RWPE2 (cell line): ENCODE measurements around the gene EXD3.

Source experiments
- ATAC-seq: fragments of 200-7000 bp; cut with Tn5 transposase; 3 replicates; pipeline ENCODE4 v1.9.1; 2021; ENCODE audit warnings: low read depth
- DNase-seq: peaks from one replicate; pipeline ENCODE4 v3.0.0-alpha.2; 2020; ENCODE audit warnings: low spot score
- H3K27ac ChIP-seq: fragments of 450-650 bp; 2 replicates; pipeline ENCODE4 v1.5.1; 2017; ENCODE audit warnings: mild to moderate bottlenecking; ENCODE audit not compliant: poor library complexity, severe bottlenecking
- H3K27me3 ChIP-seq: fragments of 250-450 bp; sonication (Bioruptor Pico); 2 replicates; pipeline ENCODE4 v1.5.1; 2021; ENCODE audit warnings: mild to moderate bottlenecking, moderate library complexity; ENCODE audit not compliant: insufficient read depth, poor library complexity, severe bottlenecking
- H3K36me3 ChIP-seq: fragments of 250-450 bp; sonication (Bioruptor Pico); 2 replicates; pipeline ENCODE4 v1.5.1; 2020; ENCODE audit warnings: low read depth, mild to moderate bottlenecking, moderate library complexity
- H3K4me1 ChIP-seq: fragments of 250-450 bp; sonication (Bioruptor Pico); 2 replicates; pipeline ENCODE4 v1.5.1; 2021; ENCODE audit warnings: mild to moderate bottlenecking, moderate library complexity; ENCODE audit not compliant: insufficient read depth, poor library complexity, severe bottlenecking
- H3K4me3 ChIP-seq: fragments of 250-450 bp; sonication (Bioruptor Pico); 2 replicates; pipeline ENCODE4 v1.5.1; 2021; ENCODE audit warnings: mild to moderate bottlenecking, moderate library complexity; ENCODE audit not compliant: severe bottlenecking
- H3K9me3 ChIP-seq: fragments of 250-450 bp; sonication (Bioruptor Pico); 2 replicates; pipeline ENCODE4 v1.5.1; 2021; ENCODE audit warnings: mild to moderate bottlenecking, moderate library complexity; ENCODE audit not compliant: severe bottlenecking
- CTCF ChIP-seq: fragments of 450-650 bp; IDR thresholded peaks from one replicate; pipeline ENCODE4 v1.5.1; 2017; ENCODE audit warnings: mild to moderate bottlenecking, moderate library complexity; ENCODE audit not compliant: poor library complexity, severe bottlenecking

EXD3 gene

GRCh38 chr9:137398561-137399468 is 24.1 kb downstream of the EXD3 start:
- Histone ChIP-seq H3K27ac (no peak overlapping the region), H3K27me3 (no peaks in the 10 kb centered on the region), H3K36me3 (no peaks in the 10 kb centered on the region), H3K4me1 (no peaks in the 10 kb centered on the region), H3K4me3 (no peak overlapping the region), H3K9me3 (no peaks in the 10 kb centered on the region)
- no peak for TF ChIP-seq CTCF
- no peak for DNase-seq
- no peak for ATAC-seq

- ATAC-seq (no peak), DNase-seq (no peak)
- no peak for TF ChIP-seq CTCF
- Histone ChIP-seq H3K27ac (no peak overlapping the region), H3K4me3 (no peak overlapping the region), H3K27me3 (no peaks in the 10 kb centered on the region), H3K36me3 (no peaks in the 10 kb centered on the region), H3K4me1 (no peaks in the 10 kb centered on the region), H3K9me3 (no peaks in the 10 kb centered on the region)
These were observed 25.1 kb downstream of the EXD3 start for GRCh38 chr9:137397675-137398423.

- Histone ChIP-seq H3K9me3 (no peaks in the 10 kb centered on the region), H3K27ac (no peak overlapping the region), H3K4me1 (no peaks in the 10 kb centered on the region), H3K27me3 (no peaks in the 10 kb centered on the region), H3K36me3 (no peaks in the 10 kb centered on the region), H3K4me3 (no peak overlapping the region)
- no peak for DNase-seq
- no peak for ATAC-seq
- no peak for TF ChIP-seq CTCF
These were observed 26.2 kb downstream of the EXD3 start for GRCh38 chr9:137396634-137397367.

- DNase-seq (no peak), ATAC-seq (peak; percentile 62)
- H3K9me3 ChIP-seq = no peaks in the 10 kb centered on the region
- no peaks in the 10 kb centered on the region for H3K4me1 ChIP-seq
- no peak overlapping the region for H3K27ac ChIP-seq
- no peak overlapping the region for H3K4me3 ChIP-seq
- no peaks in the 10 kb centered on the region for H3K36me3 ChIP-seq
- no peak for TF ChIP-seq CTCF
- H3K27me3 ChIP-seq = no peaks in the 10 kb centered on the region
These were observed 26.7 kb downstream of the EXD3 start for GRCh38 chr9:137396227-137396626.
